Measurements from ENCODE around the gene STX11.

STX11 gene

DNA sequence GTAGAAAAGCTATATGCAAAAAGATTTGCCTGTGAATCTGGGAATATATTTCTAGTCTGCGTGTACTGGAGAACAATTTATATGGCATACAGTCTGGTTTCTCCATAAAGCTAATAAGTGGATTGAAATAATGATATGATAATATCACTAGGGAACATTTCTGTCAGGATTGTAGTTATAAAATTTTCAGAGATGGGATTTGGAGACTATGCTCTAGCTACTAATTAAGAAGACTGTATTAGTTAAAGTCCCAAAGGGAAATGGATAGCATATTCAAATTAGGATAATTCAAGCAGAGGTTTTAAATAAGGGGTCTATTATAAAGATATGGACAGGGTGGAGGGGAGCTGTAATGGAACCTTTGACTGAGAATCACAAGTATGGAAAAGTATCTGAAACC is 7.2 kb upstream of the STX11 start:
- DNase-seq (ENCODE audit: low read depth), result no peak

- DNase-seq (ENCODE audit: low read depth), result no peak
These were observed 6.4 kb upstream of the STX11 start for GRCh38 chr6:144143878-144144277.

GRCh38 chr6:144144996-144145395 is 5.3 kb upstream of the STX11 start:
- DNase-seq (ENCODE audit: low read depth), result no peak

DNA sequence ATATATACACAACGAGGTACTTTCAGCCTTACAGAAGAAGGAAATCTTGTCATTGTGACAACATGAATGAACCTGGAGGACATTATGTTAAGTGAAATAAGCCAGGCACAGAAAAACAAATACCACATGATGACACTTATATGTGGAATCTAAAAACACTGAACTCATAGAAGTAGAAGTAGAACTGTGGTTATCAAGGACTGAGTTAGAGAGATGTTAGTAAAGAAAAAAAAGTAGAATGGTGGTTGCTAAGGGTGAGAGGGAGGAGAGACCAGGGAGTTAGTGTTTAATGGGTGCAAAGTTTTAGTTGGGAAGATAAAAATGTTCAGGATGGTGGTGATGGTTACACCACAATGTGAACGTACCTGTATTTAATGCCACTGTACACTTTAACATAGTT is 4.8 kb upstream of the STX11 start:
- DNase-seq (ENCODE audit: low read depth), result no peak

DNA sequence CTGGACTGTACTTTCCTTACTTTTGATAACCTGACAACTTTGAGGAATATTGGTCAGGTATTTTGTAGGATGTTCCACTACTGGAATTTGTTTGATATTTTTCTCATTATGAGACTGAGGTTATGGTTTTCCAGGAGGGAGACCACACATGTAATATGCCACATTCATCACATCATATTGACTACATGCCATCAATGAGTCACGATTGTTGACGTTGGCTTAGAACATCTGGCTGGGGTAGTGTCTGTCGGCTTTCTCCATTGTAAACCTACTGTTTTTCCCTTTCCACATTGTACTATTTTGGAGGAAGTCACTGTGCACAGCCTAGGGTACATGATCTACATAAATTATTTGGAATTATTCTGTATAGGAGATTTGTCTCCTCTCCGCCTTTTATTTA is 1.4 kb upstream of the STX11 start:
- DNase-seq (ENCODE audit: low read depth), result no peak

- no peak for DNase-seq (ENCODE audit: low read depth)
These were observed 791 bp upstream of the STX11 start for GRCh38 chr6:144149558-144149893.

GRCh38 chr6:144150710-144151657 is 667 bp downstream of the STX11 start:
- DNase-seq (ENCODE audit: low read depth), result peak; percentile 57

GRCh38 chr6:144152334-144152900 is 2.1 kb downstream of the STX11 start:
- no peak for DNase-seq (ENCODE audit: low read depth)

DNA sequence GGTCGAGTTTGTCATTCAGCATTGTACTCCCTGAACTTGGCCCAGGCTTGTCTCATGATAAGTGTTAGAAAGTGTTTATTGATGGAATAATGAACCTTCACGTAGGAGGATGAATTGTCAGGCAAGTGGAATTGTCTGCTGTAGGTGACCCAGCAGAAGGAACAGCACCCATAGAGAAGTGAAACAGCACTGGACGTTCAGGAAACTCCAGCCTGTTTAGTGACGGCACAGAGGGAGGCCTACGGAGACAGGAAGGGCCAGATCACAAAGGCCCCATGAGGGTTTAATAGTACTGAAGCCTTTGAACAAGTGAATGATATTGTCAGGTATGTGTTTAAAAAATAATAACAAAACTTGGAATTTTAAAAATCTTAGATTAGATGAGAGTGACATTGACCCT is 2.9 kb downstream of the STX11 start:
- no peak for DNase-seq (ENCODE audit: low read depth)

GRCh38 chr6:144153971-144154370 is 3.7 kb downstream of the STX11 start:
- DNase-seq (ENCODE audit: low read depth), result no peak

GRCh38 chr6:144155529-144155928 is 5.2 kb downstream of the STX11 start:
- no peak for DNase-seq (ENCODE audit: low read depth)

- no peak for DNase-seq (ENCODE audit: low read depth)
These were observed 6.0 kb downstream of the STX11 start for GRCh38 chr6:144156338-144156737.

DNA sequence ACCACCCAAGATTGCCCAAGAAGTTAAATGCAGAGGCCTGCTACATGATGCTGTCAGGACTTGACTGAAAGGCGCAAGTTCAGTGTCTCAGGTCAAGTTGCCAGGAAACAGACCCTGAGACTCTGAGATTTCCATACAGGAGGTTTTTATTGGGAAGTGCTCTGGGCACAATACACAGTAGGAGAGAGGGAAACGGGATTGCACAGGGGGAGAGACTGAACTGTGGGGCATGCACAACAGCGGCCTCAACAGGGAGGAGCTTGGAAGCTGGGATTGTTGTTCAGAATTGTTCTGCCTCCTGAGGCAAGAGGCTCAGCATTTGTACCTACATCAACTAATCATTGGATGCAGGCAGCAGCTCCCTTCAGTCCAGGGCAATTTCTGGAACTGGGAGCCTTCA is 6.7 kb downstream of the STX11 start:
- DNase-seq (ENCODE audit: low read depth), result no peak

DNA sequence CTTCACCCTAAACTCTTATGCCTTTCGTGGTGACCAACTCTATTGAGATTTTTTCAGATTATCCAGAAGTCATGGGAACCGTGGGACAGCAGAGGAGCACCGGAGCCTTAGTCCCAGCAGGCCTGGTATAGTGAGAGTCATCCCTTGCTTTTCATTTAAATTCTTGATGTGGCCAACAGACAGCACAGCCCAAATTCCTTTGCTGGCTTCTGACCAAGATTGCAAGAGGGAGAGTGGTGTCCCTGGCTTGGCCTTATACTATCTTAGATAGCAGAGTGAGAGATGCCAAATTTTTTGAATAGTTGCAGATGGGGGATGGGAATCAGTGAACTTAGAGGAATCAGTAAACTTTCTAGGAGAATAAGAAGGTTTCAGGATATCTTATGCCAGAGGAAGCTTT is 7.8 kb downstream of the STX11 start:
- no peak for DNase-seq (ENCODE audit: low read depth)

DNA sequence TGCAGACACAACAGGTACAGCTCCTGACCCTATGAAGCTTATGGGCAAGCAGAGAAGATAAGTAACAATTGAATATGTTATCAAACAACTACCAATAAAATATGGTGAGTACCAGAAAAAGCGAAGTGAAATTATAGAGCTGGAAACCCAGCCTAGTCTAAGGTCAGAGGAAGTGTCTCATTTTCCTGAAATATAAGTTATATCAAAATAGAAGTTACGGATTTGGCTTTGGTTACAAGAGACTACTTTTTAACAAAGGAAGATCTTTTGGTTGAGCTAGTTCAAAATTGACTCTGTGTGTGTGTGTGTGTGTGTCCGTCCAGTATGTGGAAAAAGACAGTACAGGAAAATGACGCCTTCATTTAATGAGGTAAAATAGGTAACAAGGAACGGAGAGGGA is 8.9 kb downstream of the STX11 start:
- DNase-seq (ENCODE audit: low read depth), result no peak

- DNase-seq (ENCODE audit: low read depth), result no peak
These were observed 9.4 kb downstream of the STX11 start for GRCh38 chr6:144159742-144160141.

- DNase-seq (ENCODE audit: low read depth), result no peak
These were observed 10.2 kb downstream of the STX11 start for GRCh38 chr6:144160431-144161005.

- no peak for DNase-seq (ENCODE audit: low read depth)
These were observed 11.7 kb downstream of the STX11 start for GRCh38 chr6:144161975-144162374.

DNA sequence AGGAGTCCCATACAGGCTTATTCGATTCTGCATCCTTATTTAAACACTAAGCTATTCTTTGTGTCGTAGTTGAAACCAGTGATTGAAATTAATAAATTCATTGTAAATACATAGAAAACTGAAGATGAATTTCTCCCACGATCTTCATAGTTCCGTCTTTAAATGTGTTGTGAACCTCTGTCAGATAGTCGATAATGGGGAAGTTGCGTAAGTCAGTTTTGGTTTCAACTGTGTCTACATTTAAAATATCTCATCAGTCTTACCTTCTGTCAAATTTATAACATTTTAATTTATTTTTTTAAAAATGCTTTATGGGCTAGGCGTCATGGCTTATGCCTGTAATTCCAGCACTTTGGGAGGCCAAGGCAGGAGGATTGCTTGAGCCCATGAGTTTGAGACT is 12.7 kb downstream of the STX11 start:
- no peak for DNase-seq (ENCODE audit: low read depth)

- no peak for DNase-seq (ENCODE audit: low read depth)
These were observed 15.5 kb downstream of the STX11 start for GRCh38 chr6:144165784-144166183.

DNA sequence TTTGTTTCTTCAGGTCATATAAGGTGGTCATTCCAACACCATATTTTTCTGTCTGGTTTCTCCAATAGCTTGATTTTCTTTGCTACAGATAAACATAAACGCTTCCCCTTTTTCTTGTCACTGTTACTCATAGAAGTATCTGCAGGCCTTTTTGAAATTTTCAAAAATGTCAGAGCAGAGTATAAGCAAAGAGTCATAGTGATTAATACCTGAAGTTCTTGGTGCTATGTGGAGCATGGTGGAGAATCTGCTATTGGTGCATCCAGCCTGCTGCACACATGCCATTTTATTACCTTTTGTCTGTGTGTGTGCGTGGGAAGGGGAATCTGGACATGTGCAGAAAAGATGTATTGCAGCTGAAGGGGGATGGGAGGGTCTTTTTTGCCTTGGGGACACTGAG is 19.7 kb downstream of the STX11 start:
- DNase-seq (ENCODE audit: low read depth), result no peak

DNA sequence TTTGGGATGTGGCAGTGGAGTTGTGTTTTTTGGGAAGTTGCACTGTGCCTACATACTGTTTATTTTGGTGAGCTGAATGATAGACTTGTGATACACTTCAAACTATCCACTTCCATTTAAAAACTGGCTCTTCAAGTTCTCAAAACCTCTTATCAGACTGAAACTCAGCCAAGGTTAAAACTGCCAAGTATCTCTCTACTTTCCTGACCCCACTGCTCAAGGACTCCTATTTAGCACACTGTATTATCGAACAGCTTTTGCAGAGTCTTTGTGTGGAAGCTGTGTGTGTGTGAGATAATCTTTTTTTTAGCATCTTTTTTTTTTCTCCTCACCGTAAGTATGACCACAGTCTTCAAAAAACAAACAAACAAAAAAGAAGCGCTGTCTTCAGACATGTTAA is 21.1 kb downstream of the STX11 start:
- no peak for DNase-seq (ENCODE audit: low read depth)

DNA sequence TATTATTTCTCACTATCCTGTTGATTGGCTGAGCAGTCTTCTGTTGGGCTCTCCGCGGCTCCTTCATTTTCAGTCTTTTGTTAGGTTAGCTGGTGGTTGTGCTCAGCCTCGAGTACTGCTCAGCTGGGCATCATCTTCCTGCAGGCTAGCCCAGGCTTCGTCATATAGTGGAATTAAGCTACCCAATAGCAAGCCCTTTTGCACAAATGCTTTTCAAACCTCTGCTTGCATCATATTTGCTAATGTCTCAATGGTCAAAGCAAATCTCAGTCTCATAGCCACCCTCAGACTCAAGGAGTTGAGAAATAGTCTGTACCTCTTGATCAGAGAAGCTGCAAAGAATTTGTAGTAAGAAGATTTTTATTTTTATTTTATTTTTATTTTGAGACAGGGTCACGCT is 23.7 kb downstream of the STX11 start:
- DNase-seq (ENCODE audit: low read depth), result no peak

GRCh38 chr6:144176043-144176442 is 25.7 kb downstream of the STX11 start:
- no peak for DNase-seq (ENCODE audit: low read depth)
